ENCODE results near the gene HIBCH. TPM values are rescaled to one million over a fixed set of nuclear protein-coding genes. Genes with fewer than 3 reads are reported as not detected.

The HIBCH gene
- total RNA-seq, 2 donors from 2014 or later = 31.4 to 34.4 TPM

- no peak for DNase-seq (ENCODE audit: low spot score)
- no peaks in the 10 kb centered on the region for H3K27me3 ChIP-seq (replicated peaks; ENCODE audit: insufficient read depth)
- no peaks in the 10 kb centered on the region for H3K4me1 ChIP-seq (ENCODE audit: control insufficient read depth in 1 of 2, low read depth in 2 of 2)
- H3K9me3 ChIP-seq = no peaks in the 10 kb centered on the region
- no peak overlapping the region for H3K27ac ChIP-seq
- no peak for ATAC-seq (ENCODE audit: insufficient number of reproducible peaks, low FRiP score, low read depth)
- no peak overlapping the region for H3K4me3 ChIP-seq
- no peaks in the 10 kb centered on the region for H3K36me3 ChIP-seq
- no peak for TF ChIP-seq CTCF (IDR thresholded peaks at IDR 0.05)
Observed at GRCh38 chr2:190173392-190173791, 146.2 kb downstream of the HIBCH start.

DNA sequence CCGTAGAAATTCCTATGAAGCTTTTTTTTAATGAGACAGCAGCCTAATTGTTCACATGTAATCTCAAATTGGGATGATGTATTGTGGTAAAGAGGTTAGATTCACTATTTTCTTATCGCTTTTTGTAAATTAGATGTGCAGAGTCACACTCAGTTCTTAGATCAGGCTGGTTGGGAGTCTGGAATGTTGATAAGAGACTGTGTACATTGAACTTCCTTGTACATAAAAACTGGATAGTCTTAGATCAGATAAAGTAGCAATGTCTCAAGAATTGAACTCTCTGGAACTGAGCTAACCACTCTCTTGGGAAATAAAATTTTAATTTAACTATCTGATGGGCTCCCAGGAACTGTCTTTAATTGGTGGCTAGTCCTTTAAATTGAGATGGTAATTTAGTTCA lies 149.0 kb downstream of the HIBCH start:
- no peak for DNase-seq (ENCODE audit: low spot score)
- Histone ChIP-seq H3K9me3 (no peaks in the 10 kb centered on the region), H3K27me3 (replicated peaks; ENCODE audit: insufficient read depth) (no peaks in the 10 kb centered on the region), H3K27ac (no peak overlapping the region), H3K4me1 (ENCODE audit: control insufficient read depth in 1 of 2, low read depth in 2 of 2) (no peaks in the 10 kb centered on the region), H3K4me3 (no peak overlapping the region), H3K36me3 (no peaks in the 10 kb centered on the region)
- ATAC-seq (ENCODE audit: insufficient number of reproducible peaks, low FRiP score, low read depth) = no peak
- no peak for TF ChIP-seq CTCF (IDR thresholded peaks at IDR 0.05)

DNA sequence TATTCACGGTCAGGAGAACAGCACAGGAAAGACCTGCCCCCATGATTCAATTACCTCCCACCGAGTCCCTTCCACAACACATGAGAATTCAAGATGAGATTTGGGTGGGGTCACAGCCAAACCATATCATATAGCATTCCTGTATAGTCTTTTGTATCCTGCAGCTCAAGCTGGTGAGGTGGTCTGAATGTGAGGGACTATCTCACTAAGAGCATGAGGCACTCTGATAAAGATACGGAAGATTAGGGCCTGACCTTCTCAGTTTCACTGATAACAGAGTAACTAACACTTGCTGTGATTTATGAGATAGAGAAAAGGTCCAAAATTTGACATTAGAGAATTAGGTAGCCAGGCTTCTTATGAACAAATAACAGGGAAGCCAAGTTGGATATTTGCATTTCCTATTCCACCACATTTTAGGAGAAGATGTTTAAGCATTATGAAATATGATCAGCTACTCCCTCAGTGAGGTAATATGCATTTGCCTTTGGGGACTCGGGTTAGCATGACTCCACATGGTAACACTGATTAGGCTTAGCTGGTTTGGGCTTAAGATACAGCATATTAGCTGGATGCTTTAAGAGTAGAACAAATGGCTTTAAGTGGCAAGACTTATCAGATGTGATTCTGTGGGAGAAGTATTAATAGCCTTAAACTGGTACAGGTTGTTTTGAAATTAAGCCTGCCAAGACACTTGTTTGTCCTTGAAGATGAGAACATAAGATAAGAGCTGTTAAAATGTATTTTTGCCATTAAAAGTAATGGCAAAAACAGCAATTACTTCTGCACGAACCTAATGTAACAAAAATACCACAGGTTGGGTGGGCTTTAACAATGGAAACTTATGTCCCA lies 150.2 kb downstream of the HIBCH start:
- DNase-seq (ENCODE audit: low spot score) (no peak), ATAC-seq (ENCODE audit: insufficient number of reproducible peaks, low FRiP score, low read depth) (no peak)
- Histone ChIP-seq H3K27me3 (replicated peaks; ENCODE audit: insufficient read depth) (no peaks in the 10 kb centered on the region), H3K36me3 (no peaks in the 10 kb centered on the region), H3K4me3 (no peak overlapping the region), H3K9me3 (no peaks in the 10 kb centered on the region), H3K27ac (no peak overlapping the region), H3K4me1 (ENCODE audit: control insufficient read depth in 1 of 2, low read depth in 2 of 2) (no peaks in the 10 kb centered on the region)
- TF ChIP-seq CTCF (IDR thresholded peaks at IDR 0.05) = no peak

GRCh38 chr2:190167702-190168101 lies 151.9 kb downstream of the HIBCH start:
- Histone ChIP-seq H3K27me3 (replicated peaks; ENCODE audit: insufficient read depth) (no peaks in the 10 kb centered on the region), H3K4me1 (ENCODE audit: control insufficient read depth in 1 of 2, low read depth in 2 of 2) (no peaks in the 10 kb centered on the region), H3K9me3 (no peaks in the 10 kb centered on the region), H3K27ac (no peak overlapping the region), H3K4me3 (no peak overlapping the region), H3K36me3 (no peaks in the 10 kb centered on the region)
- no peak for DNase-seq (ENCODE audit: low spot score)
- ATAC-seq (ENCODE audit: insufficient number of reproducible peaks, low FRiP score, low read depth) = no peak
- TF ChIP-seq CTCF (IDR thresholded peaks at IDR 0.05) = no peak

DNA sequence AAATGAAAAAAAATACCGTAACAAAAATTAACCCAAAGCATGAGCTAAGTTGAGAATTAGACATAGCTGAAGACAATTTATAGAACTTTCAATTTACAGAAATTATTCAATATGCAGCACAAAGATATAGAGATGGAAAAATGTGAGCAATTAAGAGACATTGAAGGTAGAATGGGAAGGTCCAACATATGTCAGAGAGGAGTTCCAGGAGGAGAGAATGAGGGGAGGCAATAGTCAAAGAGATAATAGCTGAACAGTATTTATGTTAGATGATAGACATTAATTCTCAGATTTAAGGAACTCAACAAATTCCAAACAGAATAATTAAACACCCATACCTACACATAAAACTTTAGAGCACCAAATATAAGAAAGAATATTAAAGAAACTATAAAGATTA lies 154.1 kb downstream of the HIBCH start:
- DNase-seq (ENCODE audit: low spot score) (no peak), ATAC-seq (ENCODE audit: insufficient number of reproducible peaks, low FRiP score, low read depth) (no peak)
- H3K9me3 ChIP-seq = no peaks in the 10 kb centered on the region
- H3K27ac ChIP-seq = no peak overlapping the region
- H3K4me1 ChIP-seq (ENCODE audit: control insufficient read depth in 1 of 2, low read depth in 2 of 2) = peaks cover 0 to under 1% of the 10 kb centered on the region in 2 donors
- H3K36me3 ChIP-seq = no peaks in the 10 kb centered on the region
- no peak overlapping the region for H3K4me3 ChIP-seq
- TF ChIP-seq CTCF (IDR thresholded peaks at IDR 0.05) = no peak
- no peaks in the 10 kb centered on the region for H3K27me3 ChIP-seq (replicated peaks; ENCODE audit: insufficient read depth)

All from thoracic aorta (tissue), 2 donors.